GM18519 (cell line): ENCODE results near the gene KCNJ9.

ENCODE experiments used
- ATAC-seq: cut with Tn5 transposase; IDR thresholded peaks from one replicate; pipeline ENCODE4 v1.9.1; 2021; ENCODE audit warnings: mild to moderate bottlenecking, moderate library complexity; ENCODE audit not compliant: unreplicated experiment, low FRiP score

KCNJ9 gene

DNA sequence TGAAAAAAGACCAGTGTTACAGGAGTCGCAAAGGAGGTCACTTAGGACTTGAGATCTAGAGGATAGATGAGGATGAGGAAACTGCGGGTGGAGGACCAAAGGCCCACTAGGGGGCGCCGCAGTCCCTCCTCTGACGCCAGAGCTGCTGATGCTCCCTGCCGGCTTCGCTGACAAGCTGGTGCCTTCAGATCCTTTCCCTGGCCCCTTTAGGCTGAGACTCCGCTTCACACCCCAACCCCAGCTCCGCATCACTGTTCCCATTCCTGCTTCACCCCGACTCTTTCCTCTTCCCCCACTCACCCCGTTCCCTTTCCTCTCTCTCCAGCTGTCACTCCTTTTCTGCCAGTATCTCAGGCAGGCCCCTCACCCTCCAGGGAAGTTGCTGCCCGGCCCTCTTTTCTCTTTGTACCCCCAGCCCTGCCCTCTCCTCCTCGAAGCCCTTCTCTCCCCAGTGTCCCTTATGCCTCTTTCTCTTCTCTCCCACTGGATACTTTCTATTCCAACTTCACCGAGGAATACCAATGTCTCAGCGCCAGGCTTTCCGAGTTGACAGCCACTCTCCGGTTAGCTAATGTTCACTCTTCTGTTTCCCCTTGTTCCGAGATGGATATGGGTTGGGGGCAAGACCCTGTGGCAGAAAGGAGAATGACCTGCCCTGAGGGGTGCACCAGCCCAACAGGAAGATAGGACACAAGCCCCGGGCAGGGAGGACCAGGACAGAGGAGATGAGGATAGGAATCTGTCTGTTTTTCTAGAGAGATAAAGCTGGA is 4.5 kb downstream of the KCNJ9 start:
- no peak for ATAC-seq

DNA sequence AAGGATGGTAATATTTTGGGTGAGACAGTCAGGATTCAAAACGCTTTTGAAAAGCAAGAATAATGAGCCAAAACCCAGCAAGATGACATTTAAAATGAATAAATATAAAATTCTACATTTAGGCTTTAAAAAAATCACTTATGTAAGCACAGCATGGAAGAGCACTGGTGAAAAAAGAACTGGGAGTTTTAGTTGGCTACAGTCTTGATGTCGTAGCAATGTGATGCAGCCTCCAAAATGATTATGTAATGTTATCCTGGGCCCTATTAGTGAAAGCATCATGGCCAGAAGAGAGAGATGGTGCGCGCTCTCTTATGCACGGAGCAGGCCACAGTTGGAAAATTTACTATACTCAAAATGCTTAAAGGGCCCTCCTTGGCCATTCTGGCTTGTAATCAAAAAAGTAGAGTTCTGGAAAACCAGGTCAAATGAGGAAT is 5.1 kb downstream of the KCNJ9 start:
- ATAC-seq: no peak

DNA sequence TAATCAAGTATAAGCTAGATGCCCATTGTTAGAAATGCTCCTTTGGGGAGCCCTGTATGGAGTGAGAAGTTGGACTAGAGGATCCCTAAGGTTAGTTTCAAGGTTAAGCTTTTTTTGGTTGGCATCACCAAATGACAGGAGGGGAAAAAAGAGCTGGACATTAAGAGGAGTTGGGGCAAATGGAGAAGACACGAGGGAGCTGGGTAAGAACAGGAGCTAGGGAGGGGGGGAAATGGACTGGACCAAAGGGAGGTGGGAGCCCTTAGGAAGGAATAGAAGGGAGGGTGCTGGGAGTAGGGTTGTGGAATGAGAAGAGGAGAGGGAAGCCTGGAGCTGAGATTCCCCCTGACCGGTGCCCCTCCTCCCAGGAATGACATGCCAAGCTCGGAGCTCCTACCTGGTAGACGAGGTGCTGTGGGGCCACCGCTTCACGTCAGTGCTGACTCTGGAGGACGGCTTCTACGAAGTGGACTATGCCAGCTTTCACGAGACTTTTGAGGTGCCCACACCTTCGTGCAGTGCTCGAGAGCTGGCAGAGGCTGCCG is 5.9 kb downstream of the KCNJ9 start:
- no peak for ATAC-seq

- ATAC-seq: no peak
Measured at GRCh38 chr1:160089883-160090282, 8.5 kb downstream of the KCNJ9 start.

DNA sequence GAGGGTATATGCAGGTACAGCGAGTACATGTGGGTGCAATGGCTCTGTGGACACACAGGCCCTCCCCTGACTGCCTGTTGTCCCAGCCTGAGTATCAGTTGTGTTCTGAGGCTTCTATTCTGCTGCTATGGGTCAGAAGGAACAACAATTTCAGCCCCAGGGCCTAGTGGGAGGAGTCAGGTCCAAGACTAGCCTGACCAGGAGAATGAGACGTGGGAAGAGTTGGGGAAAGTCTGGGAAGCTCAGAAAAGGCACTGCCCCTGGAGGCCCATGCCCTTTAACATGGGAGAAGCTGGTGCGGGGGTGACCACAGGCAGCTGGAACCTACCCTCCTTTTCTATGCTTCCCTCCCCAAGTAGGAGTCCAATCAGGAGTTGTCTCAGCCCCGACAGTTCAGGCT is 9.4 kb downstream of the KCNJ9 start:
- no peak for ATAC-seq

DNA sequence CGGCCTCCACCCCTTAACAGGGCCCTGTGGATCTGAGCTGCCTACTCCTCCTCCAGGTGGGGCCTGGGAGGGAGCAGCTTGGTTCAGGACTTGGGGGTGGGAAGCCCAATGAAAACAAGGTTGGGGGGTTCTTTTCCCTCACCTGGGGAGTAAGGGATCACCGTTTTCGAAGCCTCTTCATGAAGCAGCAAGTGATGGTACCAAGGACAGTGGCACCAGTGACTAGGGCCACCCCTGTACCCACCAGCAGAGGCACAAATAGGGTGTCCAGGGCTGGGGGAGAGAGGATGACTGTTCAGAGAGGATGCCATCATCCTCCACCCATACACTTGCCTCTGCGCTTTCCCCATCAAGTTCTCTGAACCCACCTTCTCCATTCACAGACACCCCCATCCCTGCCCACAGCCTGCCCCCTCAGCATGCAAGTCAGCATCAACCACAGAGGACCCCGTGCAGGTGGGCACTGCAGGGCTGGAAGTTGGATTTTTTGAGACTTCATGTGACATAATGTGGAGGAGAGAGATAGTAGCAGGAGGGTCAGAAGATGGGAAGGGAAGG is 10.4 kb downstream of the KCNJ9 start:
- no peak for ATAC-seq

DNA sequence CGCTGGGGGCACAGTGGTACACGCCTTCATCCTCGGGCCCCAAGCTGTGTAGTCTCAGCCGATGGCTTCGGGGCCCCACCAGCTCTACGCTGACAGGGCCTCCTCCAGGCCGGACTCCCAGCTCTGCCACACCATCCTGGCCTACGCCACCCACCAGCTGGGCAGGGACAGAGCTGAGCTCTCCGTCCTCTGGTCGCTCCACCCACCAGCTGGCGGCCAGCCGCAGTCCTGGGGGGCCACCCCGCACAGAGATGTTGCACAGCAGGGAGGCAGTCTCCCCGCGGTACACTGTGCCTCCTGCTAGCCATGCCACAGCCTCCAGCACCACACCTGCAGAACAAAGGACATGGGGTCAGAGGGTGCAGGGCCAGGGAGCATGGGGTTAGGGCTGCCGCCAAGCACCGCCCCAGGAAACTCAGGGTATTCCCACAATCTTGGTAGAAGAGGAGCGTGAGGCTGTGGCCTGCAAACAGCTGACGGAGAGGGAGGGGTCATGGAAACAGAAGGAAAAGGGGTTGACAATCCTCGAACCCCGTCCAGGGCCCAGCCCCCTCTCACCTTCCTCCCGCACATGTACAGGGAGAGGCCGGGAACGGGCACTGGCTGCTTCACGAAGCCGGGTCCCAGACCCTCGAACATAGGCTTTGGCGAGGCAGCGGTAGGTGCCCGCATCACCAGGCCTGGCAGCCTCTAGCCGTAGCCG is 11.2 kb downstream of the KCNJ9 start:
- ATAC-seq: no peak

DNA sequence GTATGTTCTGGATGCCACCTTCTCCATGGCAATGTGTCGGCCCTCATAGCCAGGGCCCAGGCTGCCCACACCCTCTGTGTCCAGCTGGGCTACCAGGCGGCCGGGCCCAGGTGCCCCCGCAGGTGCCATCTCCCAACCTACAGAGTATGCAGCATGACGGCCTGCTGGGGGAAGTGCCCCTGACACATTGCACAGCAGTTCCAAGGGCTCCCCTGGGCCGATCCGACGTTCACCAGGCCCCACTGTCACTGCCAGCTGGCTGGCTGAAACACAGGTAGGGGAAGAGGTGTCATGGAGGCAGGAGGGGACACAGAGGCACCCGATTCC is 11.7 kb downstream of the KCNJ9 start:
- no peak for ATAC-seq

GRCh38 chr1:160093624-160094290 is 12.4 kb downstream of the KCNJ9 start:
- ATAC-seq: no peak

GRCh38 chr1:160094291-160094625 is 12.9 kb downstream of the KCNJ9 start:
- ATAC-seq: no peak

GRCh38 chr1:160094806-160095205 is 13.5 kb downstream of the KCNJ9 start:
- no peak for ATAC-seq

GRCh38 chr1:160095382-160096105 is 14.2 kb downstream of the KCNJ9 start:
- ATAC-seq: no peak

DNA sequence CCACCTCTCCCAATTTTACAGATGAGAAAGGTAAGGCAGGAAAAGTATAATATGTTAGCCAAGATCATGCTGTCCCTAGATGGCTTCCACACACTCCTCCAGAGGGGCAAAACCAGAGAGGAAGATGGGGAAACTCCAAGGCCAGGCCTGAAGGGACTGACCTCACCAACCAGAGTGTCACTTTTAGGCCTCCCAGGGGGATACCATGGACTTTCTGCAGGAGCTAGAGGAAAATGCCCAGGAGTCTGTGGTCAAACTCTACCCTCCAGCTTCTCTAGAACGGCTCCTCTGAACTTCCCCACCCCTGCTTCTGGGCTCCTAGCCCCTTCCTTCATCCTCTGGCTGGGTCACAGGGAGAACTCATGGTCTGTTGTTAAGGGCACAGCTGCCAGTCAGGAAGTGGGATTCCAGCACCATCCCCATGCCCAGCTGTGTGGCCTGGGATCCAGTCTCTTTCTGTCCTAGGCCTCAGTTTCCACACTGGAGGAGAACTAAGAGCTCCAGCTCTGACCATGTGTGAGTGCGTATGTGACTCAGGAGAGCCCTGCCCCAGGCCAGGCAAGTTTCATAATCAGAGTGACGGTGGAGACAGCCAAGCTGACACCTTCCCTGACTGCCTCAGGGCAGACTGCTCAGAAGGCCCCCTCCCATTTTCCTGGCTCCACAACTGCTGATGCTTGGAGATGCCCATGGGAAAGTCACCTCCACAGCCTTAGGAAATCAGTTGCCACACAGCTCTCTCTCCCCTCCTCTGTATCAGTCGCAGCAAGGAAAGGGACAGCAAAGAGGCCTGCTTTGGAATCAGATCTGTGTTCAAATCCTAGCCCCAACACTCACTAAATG is 15.2 kb downstream of the KCNJ9 start:
- no peak for ATAC-seq

DNA sequence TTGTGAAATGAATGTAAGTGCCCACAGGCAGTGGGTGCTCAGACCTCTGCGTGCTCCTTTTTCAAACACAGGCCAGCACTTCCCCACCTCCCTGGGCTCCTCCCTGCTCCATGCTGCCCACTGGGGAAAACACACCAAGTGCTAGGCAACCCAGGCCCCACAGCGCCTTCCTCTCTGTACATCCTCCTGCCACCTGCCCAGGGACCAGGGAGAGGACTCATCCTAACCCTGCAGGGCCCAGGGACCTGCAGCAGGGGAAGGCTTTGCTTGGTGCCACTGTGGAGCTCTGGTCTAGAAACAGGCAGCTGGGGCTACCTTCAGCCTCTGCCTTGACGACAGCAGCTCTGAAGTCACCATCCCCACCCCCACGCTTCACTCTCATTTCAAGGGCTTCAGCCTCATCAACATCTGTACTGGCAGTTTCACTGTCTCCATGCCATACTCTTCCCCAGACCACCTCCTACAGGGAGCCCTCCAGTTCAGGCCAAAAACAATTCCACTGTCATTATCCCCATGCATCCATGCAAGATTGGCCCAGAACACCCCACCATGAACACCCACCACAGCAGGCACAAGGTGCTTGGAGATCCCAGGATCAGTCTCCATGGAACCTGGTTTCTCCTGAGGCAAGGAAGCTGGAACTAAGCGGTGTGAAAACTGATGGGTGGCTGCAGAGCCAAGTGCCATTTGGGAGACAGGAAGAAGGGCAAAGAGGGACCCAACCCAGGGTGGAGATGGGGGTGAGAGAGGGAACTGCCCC is 16.0 kb downstream of the KCNJ9 start:
- ATAC-seq: no peak

DNA sequence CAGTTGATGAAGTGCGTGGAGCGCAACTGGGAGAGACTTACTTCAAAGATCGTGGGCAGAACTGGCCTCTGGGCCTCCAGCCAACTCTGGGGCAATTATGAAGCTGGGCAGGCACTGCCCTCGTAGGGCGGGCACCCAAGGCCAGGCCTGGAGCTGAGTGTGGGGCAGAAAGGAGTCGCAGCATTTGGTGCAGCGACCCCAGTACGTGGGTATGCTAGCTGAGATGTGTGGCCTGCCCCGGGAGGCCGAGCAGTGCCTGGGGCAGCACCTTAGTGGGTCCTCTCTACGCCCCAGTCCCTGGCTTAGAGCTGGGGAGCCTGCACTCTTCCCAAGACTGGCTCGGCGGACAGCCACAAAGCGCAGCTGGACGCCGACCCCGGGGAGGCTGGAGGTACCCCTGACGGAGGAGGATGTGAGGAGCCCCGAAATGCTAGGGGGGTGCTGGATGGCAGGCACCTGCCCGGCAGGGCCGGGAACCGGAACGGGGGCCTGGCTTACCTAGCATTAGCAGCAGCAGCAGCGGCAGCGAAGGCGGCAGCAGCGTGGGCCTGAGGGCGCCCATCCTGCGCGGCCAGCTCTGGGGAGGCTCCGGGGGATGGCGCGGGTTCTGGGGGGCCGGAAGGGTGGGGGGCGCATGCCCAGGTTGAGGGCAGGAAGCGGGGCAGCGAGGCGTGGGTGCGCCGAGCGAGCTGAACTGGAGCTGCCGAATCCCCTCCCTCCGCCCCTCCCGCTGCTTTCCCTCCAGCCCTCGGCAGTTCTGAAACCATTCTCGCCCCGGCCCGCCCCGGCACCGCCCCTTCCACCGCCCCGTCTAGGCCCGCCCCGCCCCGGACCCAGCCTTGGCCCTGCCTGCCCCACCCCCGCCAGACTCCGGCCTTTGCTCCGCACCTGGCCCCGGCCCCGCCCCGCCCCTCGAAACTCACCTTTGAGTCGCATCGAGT is 16.8 kb downstream of the KCNJ9 start, which contains the start of gene IGSF8:
Gene IGSF8 (minus strand): TSS at position 709 of the 941 bp plus-strand sequence. CDS start 147 bp downstream, at position 562.
- peak; percentile 29 for ATAC-seq

DNA sequence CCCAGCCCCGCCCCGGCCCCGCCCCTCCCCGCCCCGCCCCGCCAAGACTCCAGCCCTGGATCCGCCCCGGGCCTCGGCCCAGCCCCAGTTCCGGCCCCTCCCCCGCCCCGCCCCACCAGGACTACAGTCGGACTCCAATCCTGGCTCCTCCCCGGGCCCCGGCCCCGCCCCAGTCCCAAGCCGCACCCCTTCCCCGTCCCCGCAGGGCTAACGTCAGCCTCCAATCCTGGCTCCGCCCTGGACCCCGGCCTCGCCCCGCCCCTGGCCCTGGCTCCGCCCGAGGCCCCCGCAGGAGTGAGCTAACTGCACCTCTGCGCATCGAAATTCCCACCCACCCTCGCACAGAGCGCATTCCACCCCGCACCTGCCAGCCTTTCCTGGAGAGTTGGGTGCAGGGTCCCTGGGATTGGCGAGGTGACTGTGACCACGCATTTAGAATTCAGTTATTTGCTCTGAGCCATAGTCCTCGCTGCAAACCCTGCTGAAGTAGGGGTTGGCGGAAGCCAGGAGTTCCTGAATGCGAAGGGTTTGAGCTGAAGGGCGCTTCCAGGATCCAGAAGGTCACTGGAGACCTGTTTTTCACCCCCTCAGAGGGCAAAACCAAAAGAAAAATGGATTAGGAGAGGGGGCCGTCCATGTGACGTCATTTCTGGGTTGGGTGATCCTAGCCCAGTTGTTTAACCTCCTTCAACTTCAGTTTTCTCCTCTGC is 17.7 kb downstream of the KCNJ9 start:
- peak; percentile 69 for ATAC-seq

GRCh38 chr1:160099716-160100375 is 18.5 kb downstream of the KCNJ9 start:
- ATAC-seq: no peak
